SK-N-SH (cell line): ENCODE data around the gene ZNF783.

Experiments
- CHD2 ChIP-seq: fragments of 150-350 bp; IDR thresholded peaks from 2 replicates; pipeline ENCODE4 v1.6.1; 2018; ENCODE audit warnings: low read length; ENCODE audit not compliant: partially characterized antibody
- CTCF ChIP-seq: fragments of 200-600 bp; sonication (generic); IDR thresholded peaks from 2 replicates; pipeline ENCODE4 v1.6.1; 2017; ENCODE audit warnings: antibody characterized with exemption, mild to moderate bottlenecking, moderate library complexity
- ELF1 ChIP-seq: IDR thresholded peaks from 2 replicates; pipeline ENCODE4 v1.4.0; 2012
- EP300 ChIP-seq, 2 experiments: IDR thresholded peaks; 2 replicates each; pipeline versions ENCODE4 v1.4.0 to v1.6.1; 2012; ENCODE audit warnings: borderline replicate concordance in 1 of 2, low read depth in 1 of 2, low read length in 1 of 2
- POLR2AphosphoS5 ChIP-seq: IDR thresholded peaks from 2 replicates; pipeline ENCODE4 v1.6.1; 2012; ENCODE audit warnings: low read depth, low read length
- RCOR1 ChIP-seq: fragments of 150-350 bp; IDR thresholded peaks from 2 replicates; pipeline ENCODE4 v1.6.1; 2017; ENCODE audit warnings: antibody characterized with exemption, low read length
- SMC3 ChIP-seq: IDR thresholded peaks from 2 replicates; pipeline ENCODE4 v1.6.1; 2012; ENCODE audit warnings: low read depth, low read length, improper control_type of control experiment
- TCF12 ChIP-seq: IDR thresholded peaks from 2 replicates; pipeline ENCODE4 v1.4.0; 2012
- ZBTB33 ChIP-seq: IDR thresholded peaks from 2 replicates; pipeline ENCODE4 v1.4.0; 2012; ENCODE audit warnings: low read depth, borderline replicate concordance

GRCh38 chr7:149285603-149286002 lies 23.6 kb downstream of the ZNF783 start:
- TF ChIP-seq TCF12 (no peak), CTCF (no peak), ZBTB33 (no peak), ELF1 (no peak), POLR2AphosphoS5 (no peak), CHD2 (no peak), RCOR1 (no peak), SMC3 (no peak), EP300 (IDR thresholded peaks at IDR 0.05; ENCODE audit: borderline replicate concordance in 1 of 2, low read depth in 1 of 2, low read length in 1 of 2) (no peak)
